HCT116 (cell line): ENCODE measurements around the gene CRACR2A. TPM values are rescaled to one million over a fixed set of nuclear protein-coding genes. Genes with fewer than 3 reads are reported as not detected.

Experiments used
- ATAC-seq: fragments of 200-7000 bp; cut with Tn5 transposase; 2 replicates; pipeline ENCODE4 v1.9.1; 2020; ENCODE audit warnings: mild to moderate bottlenecking, moderate library complexity
- BruUV-seq: library from RNA; stranded (reverse); fragments of 400-500 nt; replicated peaks from 2 replicates; lab custom pipeline; 2021; lab: Mats Ljungman, UMichigan
- CTCF ChIA-PET: fragments of 300-600 bp; sonication (Branson Sonifier 250); formaldehyde crosslinking; loops from one replicate; lab custom pipeline; 2021; ENCODE audit warnings: antibody characterized with exemption; lab: Charles Lee
- POLR2A ChIA-PET: fragments of 300-600, 350-600 bp; sonication (Branson Sonifier 250); formaldehyde crosslinking; loops from one replicate; lab custom pipeline; 2021; ENCODE audit warnings: antibody characterized with exemption; lab: Charles Lee
- RAD21 ChIA-PET, 2 experiments: fragments of 300-600 bp; sonication (Branson Sonifier 250); formaldehyde crosslinking; loops; one replicate each; lab custom pipeline; 2023; ENCODE audit warnings: low total read pairs in 2 of 2; ENCODE audit not compliant: uncharacterized antibody in 2 of 2, unreplicated experiment in 2 of 2, low non-redundant PET in 1 of 2; lab: Charles Lee
- DNase-seq: peaks from one replicate; pipeline ENCODE4 v3.0.0-alpha.2; 2010; ENCODE audit warnings: low read depth, low spot score
- H2AFZ ChIP-seq: fragments of 200-600 bp; shearing (Covaris generic), sonication (generic); 2 replicates; pipeline ENCODE4 v1.6.1; 2017; ENCODE audit warnings: low read depth, mixed run types, mixed read lengths, antibody characterized with exemption, low read length; ENCODE audit not compliant: poor library complexity, severe bottlenecking
- H3K27ac ChIP-seq: 2 replicates; pipeline ENCODE4 v1.5.1; 2012; ENCODE audit warnings: low read depth, low read length
- H3K27me3 ChIP-seq: fragments of 200-600 bp; sonication (generic); 2 replicates; pipeline ENCODE4 v1.6.1; 2016; ENCODE audit warnings: mixed run types, low read length, mixed read lengths; ENCODE audit not compliant: insufficient read depth
- H3K36me3 ChIP-seq, 2 experiments: fragments of 200-500 bp in 1 of 2; fragments of 200-600 bp in 1 of 2; sonication (Bioruptor generic) in 1 of 2; sonication (generic) in 1 of 2; 2 replicates each; pipeline versions ENCODE4 v1.5.1 to v1.6.1; 2014 to 2016; ENCODE audit warnings: low read length in 2 of 2, inconsistent platforms in 1 of 2, mixed read lengths in 1 of 2, mixed run types in 1 of 2; ENCODE audit not compliant: insufficient read depth in 2 of 2, control insufficient read depth in 1 of 2
- H3K4me1 ChIP-seq, 2 experiments: fragments of 200-600 bp in 1 of 2; sonication (generic) in 1 of 2; 2 replicates each; pipeline versions ENCODE4 v1.5.1 to v1.6.1; 2012 to 2017; ENCODE audit warnings: low read length in 2 of 2, inconsistent platforms in 1 of 2, mild to moderate bottlenecking in 1 of 2, mixed read lengths in 1 of 2, mixed run types in 1 of 2, moderate library complexity in 1 of 2; ENCODE audit not compliant: insufficient read depth in 2 of 2, control insufficient read depth in 1 of 2
- H3K4me2 ChIP-seq: fragments of 200-600 bp; sonication (generic); 2 replicates; pipeline ENCODE4 v1.6.1; 2017; ENCODE audit warnings: mixed run types, low read length, mixed read lengths
- H3K4me3 ChIP-seq, 2 experiments: fragments of 200-600 bp in 1 of 2; sonication (generic) in 1 of 2; replicated peaks in 1 of 2; 2 replicates each; pipeline ENCODE4 v1.5.1; 2011 to 2016; ENCODE audit warnings: low read length in 2 of 2, control low read depth in 1 of 2, low read depth in 1 of 2, mild to moderate bottlenecking in 1 of 2, mixed read lengths in 1 of 2, mixed run types in 1 of 2
- H3K79me2 ChIP-seq: fragments of 200-600 bp; sonication (generic); 2 replicates; pipeline ENCODE4 v1.6.1; 2017; ENCODE audit warnings: mild to moderate bottlenecking, mixed run types, low read length, moderate library complexity, mixed read lengths; ENCODE audit not compliant: insufficient read depth
- H3K9ac ChIP-seq: fragments of 200-600 bp; sonication (generic); 2 replicates; pipeline ENCODE4 v1.6.1; 2016; ENCODE audit warnings: low read length, mixed read lengths
- H3K9me2 ChIP-seq: fragments of 200-600 bp; sonication (generic), shearing (Covaris generic); 2 replicates; pipeline ENCODE4 v1.6.1; 2017; ENCODE audit warnings: mixed run types, mild to moderate bottlenecking, moderate library complexity; ENCODE audit not compliant: insufficient read depth
- H3K9me3 ChIP-seq, 2 experiments: fragments of 200-500 bp in 1 of 2; fragments of 200-600 bp in 1 of 2; sonication (Bioruptor generic) in 1 of 2; sonication (generic) in 1 of 2; 2 replicates each; pipeline ENCODE4 v1.6.1; 2014 to 2017; ENCODE audit warnings: low read length in 2 of 2, mixed read lengths in 2 of 2, inconsistent platforms in 1 of 2, low read depth in 1 of 2, mild to moderate bottlenecking in 1 of 2, mixed run types in 1 of 2, moderate library complexity in 1 of 2; ENCODE audit not compliant: control insufficient read depth in 1 of 2, insufficient read depth in 1 of 2
- H4K20me1 ChIP-seq: fragments of 200-600 bp; sonication (generic), shearing (Covaris generic); 2 replicates; pipeline ENCODE4 v1.6.1; 2017; ENCODE audit warnings: mixed run types, mild to moderate bottlenecking, moderate library complexity; ENCODE audit not compliant: insufficient read depth
- CEBPB ChIP-seq: IDR thresholded peaks from 2 replicates; pipeline ENCODE4 v1.6.1; 2012; ENCODE audit warnings: low read depth
- ELF1 ChIP-seq: IDR thresholded peaks from 2 replicates; pipeline ENCODE4 v1.6.1; 2012; ENCODE audit warnings: low read depth, borderline replicate concordance
- EZH2 ChIP-seq: fragments of 200-600 bp; sonication (generic); IDR thresholded peaks from 2 replicates; pipeline ENCODE4 v1.6.1; 2017; ENCODE audit warnings: antibody characterized with exemption, mixed run types
- FOSL1 ChIP-seq: IDR thresholded peaks from 2 replicates; pipeline ENCODE4 v1.6.1; 2012; ENCODE audit warnings: low read depth
- POLR2AphosphoS5 ChIP-seq: IDR thresholded peaks from 2 replicates; pipeline ENCODE4 v1.6.1; 2011; ENCODE audit warnings: mild to moderate bottlenecking, low read depth, low read length, moderate library complexity
- RAD21 ChIP-seq: IDR thresholded peaks from 2 replicates; pipeline ENCODE4 v1.6.1; 2012; ENCODE audit warnings: low read depth, mild to moderate bottlenecking
- SIN3A ChIP-seq: IDR thresholded peaks from 2 replicates; pipeline ENCODE4 v1.6.1; 2012; ENCODE audit warnings: low read depth
- TCF7L2 ChIP-seq: IDR thresholded peaks from 2 replicates; pipeline ENCODE4 v1.7.0; 2011; ENCODE audit warnings: borderline replicate concordance, inconsistent platforms; ENCODE audit not compliant: insufficient read depth, insufficient read length; ENCODE audit errors: extremely low read depth
- YY1 ChIP-seq: IDR thresholded peaks from 2 replicates; pipeline ENCODE4 v1.6.1; 2011; ENCODE audit warnings: low read length, low read depth, moderate library complexity, mild to moderate bottlenecking; ENCODE audit not compliant: insufficient replicate concordance; ENCODE audit errors: extremely low read depth
- ZFX ChIP-seq: fragments of 450-650 bp; IDR thresholded peaks from 2 replicates; pipeline ENCODE4 v1.6.1; 2017
- intact Hi-C: fragments of 100-400 bp; cut with micrococcal nuclease; formaldehyde crosslinking; loops from 2 replicates; pipeline ENCODE4 v1.10.0; 2022
- total RNA-seq: library from RNA; stranded (reverse); gene quantifications from one replicate; pipeline ENCODE4 v1.2.1, GENCODE V29; 2021; ENCODE audit not compliant: unreplicated experiment
- TF ChIP-seq, protein P1 (sequence below): IDR thresholded peaks from 2 replicates; pipeline ENCODE4 v1.6.1; 2012; ENCODE audit warnings: low read depth
- TF ChIP-seq, protein P2 (sequence below): IDR thresholded peaks from 2 replicates; pipeline ENCODE4 v1.6.1; 2011; ENCODE audit warnings: mild to moderate bottlenecking, low read length, moderate library complexity; ENCODE audit not compliant: insufficient replicate concordance; ENCODE audit errors: extremely low read depth
- TF ChIP-seq, protein P3 (sequence below): IDR thresholded peaks from 2 replicates; pipeline ENCODE4 v1.6.1; 2012
- TF ChIP-seq, protein P4 (sequence below), 3 experiments: fragments of 200-600 bp in 1 of 3; sonication (generic) in 1 of 3; IDR thresholded peaks in 2 of 3; conservative IDR thresholded peaks in 1 of 3; 2 replicates each; pipeline ENCODE4 v1.5.1; 2012 to 2017; ENCODE audit warnings: low read depth in 2 of 3, low read length in 2 of 3, antibody characterized with exemption in 1 of 3, borderline replicate concordance in 1 of 3, control low read depth in 1 of 3, mild to moderate bottlenecking in 1 of 3, mixed read lengths in 1 of 3, mixed run types in 1 of 3, moderate library complexity in 1 of 3; ENCODE audit not compliant: insufficient read depth in 1 of 3

Gene CRACR2A
- total RNA-seq, 1 experiment from 2014 or later, result 18.4 TPM

DNA sequence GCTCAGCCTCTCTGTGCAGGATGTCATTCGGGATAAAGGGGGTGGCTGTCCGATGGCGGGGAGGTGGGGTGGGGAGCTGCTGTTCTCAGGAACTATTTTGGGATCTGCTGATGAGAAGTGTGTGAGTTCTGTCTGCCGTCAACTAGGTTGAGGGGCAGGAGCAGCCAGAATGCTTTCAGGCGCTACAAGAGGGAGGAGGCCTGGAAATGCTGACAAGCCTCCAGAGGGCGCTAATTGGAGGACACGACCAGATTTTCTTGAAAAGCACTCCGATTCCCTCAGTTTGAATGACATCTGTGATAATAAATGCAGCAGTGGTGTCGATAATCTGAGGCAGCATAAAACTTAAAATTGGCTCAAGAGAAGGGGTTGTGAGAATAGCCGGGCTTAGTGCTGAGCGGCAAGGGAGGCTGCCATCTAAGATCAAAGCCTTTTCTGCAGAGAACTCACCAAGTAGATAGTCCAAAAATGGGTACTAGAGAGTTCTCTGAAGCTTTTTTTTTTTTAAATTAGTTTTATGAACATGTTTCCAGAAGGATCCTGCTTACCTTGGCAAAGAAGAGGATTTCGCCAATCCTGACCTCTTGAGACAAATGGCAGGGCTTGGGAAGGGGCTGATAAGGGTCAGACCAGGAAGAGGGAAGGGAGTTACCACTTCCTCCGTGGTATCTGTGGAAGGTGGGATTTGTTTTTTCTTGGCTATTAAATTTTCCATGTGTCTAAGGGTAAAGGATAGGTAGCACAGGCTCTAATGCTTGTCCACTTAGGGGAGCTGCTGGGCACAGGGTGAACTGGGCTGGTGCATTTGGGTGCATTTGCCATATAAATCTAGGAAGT, 94.4 kb downstream of the CRACR2A start:
- Histone ChIP-seq H3K4me1 (peaks cover 3 to 7% of the 10 kb centered on the region in 2 experiments; a peak in 1 of 4 replicates), H2AFZ (no peak overlapping the region), H3K9me2 (no peaks in the 10 kb centered on the region), H3K9me3 (no peaks in the 10 kb centered on the region), H4K20me1 (no peaks in the 10 kb centered on the region), H3K27me3 (no peaks in the 10 kb centered on the region), H3K36me3 (0 out of 4 replicates have a peak, but pooled peaks cover 0 to 7% of the 10 kb centered on the region in 2 experiments), H3K9ac (no peak overlapping the region), H3K4me2 (no peak overlapping the region), H3K79me2 (no peaks in the 10 kb centered on the region), H3K4me3 (no peak overlapping the region), H3K27ac (no peak overlapping the region)
- ChIA-PET RAD21 (no interaction called here), CTCF (interaction anchor here (1.4 kb wide), 1 partner anchor 359 kb away, joined by 4 read pairs; no protein-coding TSS in a partner anchor), POLR2A (no interaction called here)
- no TSS peak for BruUV-seq
- intact Hi-C loops, result loop anchor here (5.0 to 10.0 kb wide), 2 partner anchors 119 to 146 kb away; no protein-coding TSS in a partner anchor
- ATAC-seq, result no peak
- no peak for TF ChIP-seq ZFX
- no peak for TF ChIP-seq YY1
- TF ChIP-seq, protein P1, sequence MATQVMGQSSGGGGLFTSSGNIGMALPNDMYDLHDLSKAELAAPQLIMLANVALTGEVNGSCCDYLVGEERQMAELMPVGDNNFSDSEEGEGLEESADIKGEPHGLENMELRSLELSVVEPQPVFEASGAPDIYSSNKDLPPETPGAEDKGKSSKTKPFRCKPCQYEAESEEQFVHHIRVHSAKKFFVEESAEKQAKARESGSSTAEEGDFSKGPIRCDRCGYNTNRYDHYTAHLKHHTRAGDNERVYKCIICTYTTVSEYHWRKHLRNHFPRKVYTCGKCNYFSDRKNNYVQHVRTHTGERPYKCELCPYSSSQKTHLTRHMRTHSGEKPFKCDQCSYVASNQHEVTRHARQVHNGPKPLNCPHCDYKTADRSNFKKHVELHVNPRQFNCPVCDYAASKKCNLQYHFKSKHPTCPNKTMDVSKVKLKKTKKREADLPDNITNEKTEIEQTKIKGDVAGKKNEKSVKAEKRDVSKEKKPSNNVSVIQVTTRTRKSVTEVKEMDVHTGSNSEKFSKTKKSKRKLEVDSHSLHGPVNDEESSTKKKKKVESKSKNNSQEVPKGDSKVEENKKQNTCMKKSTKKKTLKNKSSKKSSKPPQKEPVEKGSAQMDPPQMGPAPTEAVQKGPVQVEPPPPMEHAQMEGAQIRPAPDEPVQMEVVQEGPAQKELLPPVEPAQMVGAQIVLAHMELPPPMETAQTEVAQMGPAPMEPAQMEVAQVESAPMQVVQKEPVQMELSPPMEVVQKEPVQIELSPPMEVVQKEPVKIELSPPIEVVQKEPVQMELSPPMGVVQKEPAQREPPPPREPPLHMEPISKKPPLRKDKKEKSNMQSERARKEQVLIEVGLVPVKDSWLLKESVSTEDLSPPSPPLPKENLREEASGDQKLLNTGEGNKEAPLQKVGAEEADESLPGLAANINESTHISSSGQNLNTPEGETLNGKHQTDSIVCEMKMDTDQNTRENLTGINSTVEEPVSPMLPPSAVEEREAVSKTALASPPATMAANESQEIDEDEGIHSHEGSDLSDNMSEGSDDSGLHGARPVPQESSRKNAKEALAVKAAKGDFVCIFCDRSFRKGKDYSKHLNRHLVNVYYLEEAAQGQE, result no peak
- TF ChIP-seq RAD21, result peak; percentile 22
- TF ChIP-seq, protein P2, sequence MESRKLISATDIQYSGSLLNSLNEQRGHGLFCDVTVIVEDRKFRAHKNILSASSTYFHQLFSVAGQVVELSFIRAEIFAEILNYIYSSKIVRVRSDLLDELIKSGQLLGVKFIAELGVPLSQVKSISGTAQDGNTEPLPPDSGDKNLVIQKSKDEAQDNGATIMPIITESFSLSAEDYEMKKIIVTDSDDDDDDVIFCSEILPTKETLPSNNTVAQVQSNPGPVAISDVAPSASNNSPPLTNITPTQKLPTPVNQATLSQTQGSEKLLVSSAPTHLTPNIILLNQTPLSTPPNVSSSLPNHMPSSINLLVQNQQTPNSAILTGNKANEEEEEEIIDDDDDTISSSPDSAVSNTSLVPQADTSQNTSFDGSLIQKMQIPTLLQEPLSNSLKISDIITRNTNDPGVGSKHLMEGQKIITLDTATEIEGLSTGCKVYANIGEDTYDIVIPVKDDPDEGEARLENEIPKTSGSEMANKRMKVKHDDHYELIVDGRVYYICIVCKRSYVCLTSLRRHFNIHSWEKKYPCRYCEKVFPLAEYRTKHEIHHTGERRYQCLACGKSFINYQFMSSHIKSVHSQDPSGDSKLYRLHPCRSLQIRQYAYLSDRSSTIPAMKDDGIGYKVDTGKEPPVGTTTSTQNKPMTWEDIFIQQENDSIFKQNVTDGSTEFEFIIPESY, result no peak
- TF ChIP-seq, protein P3, sequence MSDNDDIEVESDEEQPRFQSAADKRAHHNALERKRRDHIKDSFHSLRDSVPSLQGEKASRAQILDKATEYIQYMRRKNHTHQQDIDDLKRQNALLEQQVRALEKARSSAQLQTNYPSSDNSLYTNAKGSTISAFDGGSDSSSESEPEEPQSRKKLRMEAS, result no peak
- TF ChIP-seq FOSL1, result no peak
- no peak for TF ChIP-seq ELF1
- TF ChIP-seq CEBPB, result no peak
- TF ChIP-seq EZH2, result no peak
- TF ChIP-seq POLR2AphosphoS5, result no peak
- TF ChIP-seq, protein P4, sequence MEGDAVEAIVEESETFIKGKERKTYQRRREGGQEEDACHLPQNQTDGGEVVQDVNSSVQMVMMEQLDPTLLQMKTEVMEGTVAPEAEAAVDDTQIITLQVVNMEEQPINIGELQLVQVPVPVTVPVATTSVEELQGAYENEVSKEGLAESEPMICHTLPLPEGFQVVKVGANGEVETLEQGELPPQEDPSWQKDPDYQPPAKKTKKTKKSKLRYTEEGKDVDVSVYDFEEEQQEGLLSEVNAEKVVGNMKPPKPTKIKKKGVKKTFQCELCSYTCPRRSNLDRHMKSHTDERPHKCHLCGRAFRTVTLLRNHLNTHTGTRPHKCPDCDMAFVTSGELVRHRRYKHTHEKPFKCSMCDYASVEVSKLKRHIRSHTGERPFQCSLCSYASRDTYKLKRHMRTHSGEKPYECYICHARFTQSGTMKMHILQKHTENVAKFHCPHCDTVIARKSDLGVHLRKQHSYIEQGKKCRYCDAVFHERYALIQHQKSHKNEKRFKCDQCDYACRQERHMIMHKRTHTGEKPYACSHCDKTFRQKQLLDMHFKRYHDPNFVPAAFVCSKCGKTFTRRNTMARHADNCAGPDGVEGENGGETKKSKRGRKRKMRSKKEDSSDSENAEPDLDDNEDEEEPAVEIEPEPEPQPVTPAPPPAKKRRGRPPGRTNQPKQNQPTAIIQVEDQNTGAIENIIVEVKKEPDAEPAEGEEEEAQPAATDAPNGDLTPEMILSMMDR (IDR thresholded peaks at IDR 0.05 in 2 of 3, conservative IDR thresholded peaks at IDR 0.05 in 1 of 3; ENCODE audit: borderline replicate concordance in 1 of 3, insufficient read depth in 1 of 3, low read depth in 2 of 3, low read length in 2 of 3), result peak in 2 of 3 experiments; percentile 42 to 56; a peak in 4 of 6 replicates
- TF ChIP-seq SIN3A, result no peak
- TF ChIP-seq TCF7L2, result no peak
- no peak for DNase-seq
